Liver (tissue), 9 donors: ENCODE data around the gene MPP7. TPM values are rescaled to one million over a fixed set of nuclear protein-coding genes. Genes with fewer than 3 reads are reported as not detected.

Experiments
- DNase-seq: peaks from one replicate; pipeline ENCODE4 v3.0.0-alpha.2; 2017; ENCODE audit warnings: low spot score
- H3K27ac ChIP-seq, 2 donors: one replicate each; pipeline ENCODE4 v1.7.0; 2013; ENCODE audit warnings: inconsistent platforms in 2 of 2, low read length in 2 of 2, control low read depth in 1 of 2, low read depth in 1 of 2, mild to moderate bottlenecking in 1 of 2
- H3K27me3 ChIP-seq, 4 donors: one replicate each; pipeline versions ENCODE4 v1.6.1 to v1.7.0; 2013; ENCODE audit warnings: low read length in 3 of 4, inconsistent platforms in 1 of 4, mild to moderate bottlenecking in 1 of 4, moderate library complexity in 1 of 4; ENCODE audit not compliant: control insufficient read depth in 4 of 4, insufficient read depth in 4 of 4
- H3K36me3 ChIP-seq, 4 donors: one replicate each; pipeline versions ENCODE4 v1.6.1 to v1.7.0; 2013; ENCODE audit warnings: low read length in 3 of 4, mild to moderate bottlenecking in 3 of 4, low read depth in 1 of 4, moderate library complexity in 1 of 4; ENCODE audit not compliant: control insufficient read depth in 4 of 4, insufficient read depth in 3 of 4
- H3K4me1 ChIP-seq, 4 donors: one replicate each; pipeline versions ENCODE4 v1.6.1 to v1.7.0; 2013; ENCODE audit warnings: low read length in 3 of 4, mild to moderate bottlenecking in 3 of 4, moderate library complexity in 1 of 4; ENCODE audit not compliant: control insufficient read depth in 4 of 4, insufficient read depth in 4 of 4
- H3K4me3 ChIP-seq, 3 donors: one replicate each; pipeline versions ENCODE4 v1.6.1 to v1.7.0; 2013; ENCODE audit warnings: low read length in 3 of 3, control low read depth in 1 of 3, low read depth in 1 of 3, mild to moderate bottlenecking in 1 of 3
- H3K9ac ChIP-seq, 2 donors: one replicate each; pipeline ENCODE4 v1.7.0; 2013; ENCODE audit warnings: low read length in 2 of 2, mild to moderate bottlenecking in 2 of 2, moderate library complexity in 2 of 2, control low read depth in 1 of 2, low read depth in 1 of 2
- H3K9me3 ChIP-seq, 4 donors: one replicate each; pipeline versions ENCODE4 v1.6.1 to v1.7.0; 2013; ENCODE audit warnings: low read length in 3 of 4; ENCODE audit not compliant: control insufficient read depth in 4 of 4
- EGR1 ChIP-seq, 2 donors: IDR thresholded peaks; 2 replicates each; pipeline ENCODE4 v1.6.1; 2016 to 2018; ENCODE audit warnings: antibody characterized with exemption in 2 of 2, low read depth in 2 of 2
- FOXA1 ChIP-seq: IDR thresholded peaks from 2 replicates; pipeline ENCODE4 v1.6.1; 2016; ENCODE audit warnings: antibody characterized with exemption
- FOXA2 ChIP-seq: IDR thresholded peaks from 2 replicates; pipeline ENCODE4 v1.6.1; 2016; ENCODE audit warnings: antibody characterized with exemption
- GABPA ChIP-seq, 2 donors: IDR thresholded peaks in 1 of 2; conservative IDR thresholded peaks in 1 of 2; 2 replicates each; pipeline ENCODE4 v1.6.1; 2016; ENCODE audit warnings: antibody characterized with exemption in 2 of 2, mild to moderate bottlenecking in 1 of 2, moderate library complexity in 1 of 2
- HNF4A ChIP-seq, 2 donors: conservative IDR thresholded peaks; 2 replicates each; pipeline ENCODE4 v1.6.1; 2016; ENCODE audit warnings: antibody characterized with exemption in 2 of 2, mild to moderate bottlenecking in 2 of 2
- HNF4G ChIP-seq: IDR thresholded peaks from 2 replicates; pipeline ENCODE4 v1.6.1; 2016; ENCODE audit warnings: antibody characterized with exemption
- JUND ChIP-seq, 2 donors: IDR thresholded peaks; 2 replicates each; pipeline ENCODE4 v1.6.1; 2016; ENCODE audit warnings: antibody characterized with exemption in 2 of 2
- NR2F2 ChIP-seq: IDR thresholded peaks from 2 replicates; pipeline ENCODE4 v1.6.1; 2016; ENCODE audit warnings: antibody characterized with exemption
- RAD21 ChIP-seq, 2 donors: IDR thresholded peaks; 2 replicates each; pipeline ENCODE4 v1.6.1; 2016; ENCODE audit warnings: antibody characterized with exemption in 2 of 2, mild to moderate bottlenecking in 2 of 2
- RXRA ChIP-seq, 2 donors: IDR thresholded peaks; 2 replicates each; pipeline ENCODE4 v1.6.1; 2017 to 2018; ENCODE audit warnings: antibody characterized with exemption in 2 of 2, mild to moderate bottlenecking in 1 of 2
- SP1 ChIP-seq: IDR thresholded peaks from 2 replicates; pipeline ENCODE4 v1.6.1; 2018; ENCODE audit warnings: antibody characterized with exemption, mild to moderate bottlenecking
- TAF1 ChIP-seq: conservative IDR thresholded peaks from 2 replicates; pipeline ENCODE4 v1.6.1; 2016; ENCODE audit warnings: antibody characterized with exemption, mild to moderate bottlenecking
- YY1 ChIP-seq: IDR thresholded peaks from 2 replicates; pipeline ENCODE4 v1.6.1; 2016; ENCODE audit warnings: antibody characterized with exemption, mild to moderate bottlenecking
- WGBS: extraction: QIAGEN DNeasy Blood & Tissue Kit; methylation state at CpG from one replicate; pipeline ENCODE4 v1.1.7; 2013; 5-methylcytosine and 5-hydroxymethylcytosine counted together
- polyA plus RNA-seq, 2 donors: library from polyadenylated mRNA; stranded (reverse) in 1 of 2; unstranded in 1 of 2; fragments of 200-250 nt in 1 of 2; fragments of >200 nt in 1 of 2; fragmentation: Nextera tagmentation in 1 of 2; extraction: Ambion mirVana in 1 of 2; gene quantifications; one replicate each; pipeline versions ENCODE4 v1.2.1 to v1.2.3, GENCODE V29; 2013 to 2015
- total RNA-seq, 2 donors: library from RNA; depleted of rRNA; stranded (reverse); fragments of >200 nt; gene quantifications; one replicate each; pipeline ENCODE4 v1.2.3, GENCODE V29; 2014
- TF ChIP-seq, protein P1 (sequence below): IDR thresholded peaks from 2 replicates; pipeline ENCODE4 v1.6.1; 2016; ENCODE audit warnings: antibody characterized with exemption
- TF ChIP-seq, protein P2 (sequence below): IDR thresholded peaks from 2 replicates; pipeline ENCODE4 v1.6.1; 2016; ENCODE audit warnings: antibody characterized with exemption, mild to moderate bottlenecking
- TF ChIP-seq, protein P3 (sequence below): IDR thresholded peaks from 2 replicates; pipeline ENCODE4 v1.6.1; 2016; ENCODE audit warnings: antibody characterized with exemption
- TF ChIP-seq, protein P4 (sequence below): fragments of 150-350 bp; IDR thresholded peaks from 2 replicates; pipeline ENCODE4 v1.5.1; 2017; ENCODE audit warnings: improper control_type of control experiment, low read depth, low read length; ENCODE audit not compliant: missing input control
- TF ChIP-seq, protein P5 (sequence below): IDR thresholded peaks from 2 replicates; pipeline ENCODE4 v1.6.1; 2016; ENCODE audit warnings: antibody characterized with exemption
- donor health status: healthy.
- donor health status: healthy.
- donor health status: healthy.
- donor health status: healthy.
- donor health status: healthy.

Gene MPP7
- total and polyA plus RNA-seq, 4 donors = 0.69 to 3.8 (median 2.5) TPM

DNA sequence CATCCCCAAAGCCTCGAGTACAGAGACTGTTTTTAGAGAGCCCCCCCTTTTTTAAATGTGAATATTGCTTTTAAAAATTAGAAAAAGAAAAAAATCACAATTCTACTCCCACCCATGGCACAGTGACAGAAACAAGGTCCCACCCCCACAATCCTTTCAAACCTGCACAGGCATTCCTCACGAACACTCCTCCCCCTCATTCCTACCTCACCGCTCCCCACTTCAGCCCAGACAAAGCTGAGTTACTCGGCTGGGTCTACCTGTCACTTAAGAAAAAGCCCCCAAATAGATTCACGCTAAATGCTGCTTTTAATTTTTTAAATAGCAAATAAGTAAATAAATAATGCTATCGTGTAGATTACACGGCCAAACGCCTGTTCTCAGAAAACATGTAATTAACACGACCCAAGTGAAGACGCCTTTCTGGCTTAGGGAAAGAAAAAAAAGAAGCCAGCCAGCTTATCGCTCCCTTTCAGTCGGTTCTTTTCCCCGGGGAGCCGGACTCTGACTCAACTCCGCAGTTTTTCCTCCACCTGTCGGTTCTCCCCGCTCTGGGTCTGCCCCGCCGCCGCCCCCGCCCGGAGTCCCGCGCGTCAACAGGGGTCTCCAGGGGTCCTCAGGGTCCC, 739 bp downstream of the MPP7 start (continued):
- no peak for TF ChIP-seq SP1

DNA sequence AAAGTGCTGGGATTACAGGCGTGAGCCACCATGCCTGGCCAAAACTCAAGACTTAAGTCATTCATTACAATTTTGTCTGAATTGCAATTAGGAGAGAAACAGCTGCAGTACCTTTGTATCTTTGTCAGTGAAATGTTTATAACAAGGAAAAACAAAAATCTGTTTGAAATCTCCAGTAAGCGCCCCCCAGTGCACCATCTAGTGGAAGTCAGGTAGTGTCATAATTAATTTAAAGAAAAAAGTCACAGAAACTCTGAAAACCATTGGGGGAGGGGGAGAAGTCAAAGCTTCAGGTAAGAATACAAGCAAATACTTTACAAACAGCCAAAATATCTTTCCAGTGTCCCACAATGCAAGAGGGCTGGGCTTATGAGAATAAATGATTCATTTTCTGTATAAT, 2.8 kb downstream of the MPP7 start:
- no peak overlapping the region for H3K4me3 ChIP-seq
- H3K9me3 ChIP-seq = no peaks in the 10 kb centered on the region
- H3K27me3 ChIP-seq = no peaks in the 10 kb centered on the region
- H3K9ac ChIP-seq = no peak overlapping the region
- no peak for DNase-seq
- no peak overlapping the region for H3K27ac ChIP-seq
- TF ChIP-seq FOXA1 = no peak
- TF ChIP-seq, protein P1, sequence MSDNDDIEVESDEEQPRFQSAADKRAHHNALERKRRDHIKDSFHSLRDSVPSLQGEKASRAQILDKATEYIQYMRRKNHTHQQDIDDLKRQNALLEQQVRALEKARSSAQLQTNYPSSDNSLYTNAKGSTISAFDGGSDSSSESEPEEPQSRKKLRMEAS = no peak
- TF ChIP-seq EGR1 (IDR thresholded peaks at IDR 0.05; ENCODE audit: low read depth in 2 of 2) = no peak
- TF ChIP-seq HNF4A (conservative IDR thresholded peaks at IDR 0.05) = no peak
- TF ChIP-seq HNF4G = no peak
- TF ChIP-seq RAD21 (IDR thresholded peaks at IDR 0.05) = no peak
- no peak for TF ChIP-seq NR2F2
- TF ChIP-seq, protein P2, sequence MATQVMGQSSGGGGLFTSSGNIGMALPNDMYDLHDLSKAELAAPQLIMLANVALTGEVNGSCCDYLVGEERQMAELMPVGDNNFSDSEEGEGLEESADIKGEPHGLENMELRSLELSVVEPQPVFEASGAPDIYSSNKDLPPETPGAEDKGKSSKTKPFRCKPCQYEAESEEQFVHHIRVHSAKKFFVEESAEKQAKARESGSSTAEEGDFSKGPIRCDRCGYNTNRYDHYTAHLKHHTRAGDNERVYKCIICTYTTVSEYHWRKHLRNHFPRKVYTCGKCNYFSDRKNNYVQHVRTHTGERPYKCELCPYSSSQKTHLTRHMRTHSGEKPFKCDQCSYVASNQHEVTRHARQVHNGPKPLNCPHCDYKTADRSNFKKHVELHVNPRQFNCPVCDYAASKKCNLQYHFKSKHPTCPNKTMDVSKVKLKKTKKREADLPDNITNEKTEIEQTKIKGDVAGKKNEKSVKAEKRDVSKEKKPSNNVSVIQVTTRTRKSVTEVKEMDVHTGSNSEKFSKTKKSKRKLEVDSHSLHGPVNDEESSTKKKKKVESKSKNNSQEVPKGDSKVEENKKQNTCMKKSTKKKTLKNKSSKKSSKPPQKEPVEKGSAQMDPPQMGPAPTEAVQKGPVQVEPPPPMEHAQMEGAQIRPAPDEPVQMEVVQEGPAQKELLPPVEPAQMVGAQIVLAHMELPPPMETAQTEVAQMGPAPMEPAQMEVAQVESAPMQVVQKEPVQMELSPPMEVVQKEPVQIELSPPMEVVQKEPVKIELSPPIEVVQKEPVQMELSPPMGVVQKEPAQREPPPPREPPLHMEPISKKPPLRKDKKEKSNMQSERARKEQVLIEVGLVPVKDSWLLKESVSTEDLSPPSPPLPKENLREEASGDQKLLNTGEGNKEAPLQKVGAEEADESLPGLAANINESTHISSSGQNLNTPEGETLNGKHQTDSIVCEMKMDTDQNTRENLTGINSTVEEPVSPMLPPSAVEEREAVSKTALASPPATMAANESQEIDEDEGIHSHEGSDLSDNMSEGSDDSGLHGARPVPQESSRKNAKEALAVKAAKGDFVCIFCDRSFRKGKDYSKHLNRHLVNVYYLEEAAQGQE = no peak
- TF ChIP-seq, protein P3, sequence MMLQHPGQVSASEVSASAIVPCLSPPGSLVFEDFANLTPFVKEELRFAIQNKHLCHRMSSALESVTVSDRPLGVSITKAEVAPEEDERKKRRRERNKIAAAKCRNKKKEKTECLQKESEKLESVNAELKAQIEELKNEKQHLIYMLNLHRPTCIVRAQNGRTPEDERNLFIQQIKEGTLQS = no peak
- no peak for TF ChIP-seq RXRA (IDR thresholded peaks at IDR 0.05)
- no peak for TF ChIP-seq GABPA (IDR thresholded peaks at IDR 0.05 in 1 of 2, conservative IDR thresholded peaks at IDR 0.05 in 1 of 2)
- H3K4me1 ChIP-seq = peaks cover 0 to 22% (median 8%) of the 10 kb centered on the region in 4 donors
- H3K36me3 ChIP-seq = no peaks in the 10 kb centered on the region
- WGBS = 89% methylated on average over 2 of the region's 2 CpGs

DNA sequence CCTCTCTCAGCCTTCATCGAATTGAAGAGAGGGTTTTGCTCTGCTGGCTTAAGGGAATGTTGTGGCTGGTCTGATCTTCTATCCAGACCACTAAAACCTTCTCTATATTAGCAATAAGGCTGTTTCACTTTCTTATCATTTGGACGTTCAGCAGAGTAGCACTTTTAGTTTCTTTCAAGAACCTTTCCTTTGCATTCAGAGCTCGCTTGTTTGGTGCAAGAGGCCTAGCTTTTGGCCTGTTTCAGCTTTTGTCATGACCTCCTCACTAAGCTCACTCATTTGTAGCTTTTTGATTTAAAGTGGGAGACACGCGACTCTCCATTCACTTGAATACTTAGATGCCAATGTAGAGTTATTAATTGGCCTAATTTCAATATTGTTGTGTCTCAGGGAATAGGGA, 3.9 kb downstream of the MPP7 start:
- H3K27me3 ChIP-seq = no peaks in the 10 kb centered on the region
- no peak overlapping the region for H3K4me3 ChIP-seq
- no peaks in the 10 kb centered on the region for H3K9me3 ChIP-seq
- H3K4me1 ChIP-seq = peaks cover 0 to 20% (median 8%) of the 10 kb centered on the region in 4 donors
- H3K36me3 ChIP-seq = no peaks in the 10 kb centered on the region
- H3K27ac ChIP-seq = no peak overlapping the region
- no peak overlapping the region for H3K9ac ChIP-seq
- no peak for DNase-seq
- 81% methylated on average over 5 of the region's 5 CpGs for WGBS
- TF ChIP-seq GABPA (IDR thresholded peaks at IDR 0.05 in 1 of 2, conservative IDR thresholded peaks at IDR 0.05 in 1 of 2) (no peak), JUND (IDR thresholded peaks at IDR 0.05) (no peak), NR2F2 (no peak), HNF4A (conservative IDR thresholded peaks at IDR 0.05) (no peak), SP1 (no peak), TAF1 (no peak), RXRA (IDR thresholded peaks at IDR 0.05) (no peak), FOXA1 (no peak), HNF4G (no peak), EGR1 (IDR thresholded peaks at IDR 0.05; ENCODE audit: low read depth in 2 of 2) (no peak), FOXA2 (no peak), RAD21 (IDR thresholded peaks at IDR 0.05) (no peak), YY1 (no peak)
- TF ChIP-seq, protein P3 = no peak
- TF ChIP-seq, protein P4, sequence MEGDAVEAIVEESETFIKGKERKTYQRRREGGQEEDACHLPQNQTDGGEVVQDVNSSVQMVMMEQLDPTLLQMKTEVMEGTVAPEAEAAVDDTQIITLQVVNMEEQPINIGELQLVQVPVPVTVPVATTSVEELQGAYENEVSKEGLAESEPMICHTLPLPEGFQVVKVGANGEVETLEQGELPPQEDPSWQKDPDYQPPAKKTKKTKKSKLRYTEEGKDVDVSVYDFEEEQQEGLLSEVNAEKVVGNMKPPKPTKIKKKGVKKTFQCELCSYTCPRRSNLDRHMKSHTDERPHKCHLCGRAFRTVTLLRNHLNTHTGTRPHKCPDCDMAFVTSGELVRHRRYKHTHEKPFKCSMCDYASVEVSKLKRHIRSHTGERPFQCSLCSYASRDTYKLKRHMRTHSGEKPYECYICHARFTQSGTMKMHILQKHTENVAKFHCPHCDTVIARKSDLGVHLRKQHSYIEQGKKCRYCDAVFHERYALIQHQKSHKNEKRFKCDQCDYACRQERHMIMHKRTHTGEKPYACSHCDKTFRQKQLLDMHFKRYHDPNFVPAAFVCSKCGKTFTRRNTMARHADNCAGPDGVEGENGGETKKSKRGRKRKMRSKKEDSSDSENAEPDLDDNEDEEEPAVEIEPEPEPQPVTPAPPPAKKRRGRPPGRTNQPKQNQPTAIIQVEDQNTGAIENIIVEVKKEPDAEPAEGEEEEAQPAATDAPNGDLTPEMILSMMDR = no peak
- TF ChIP-seq, protein P5, sequence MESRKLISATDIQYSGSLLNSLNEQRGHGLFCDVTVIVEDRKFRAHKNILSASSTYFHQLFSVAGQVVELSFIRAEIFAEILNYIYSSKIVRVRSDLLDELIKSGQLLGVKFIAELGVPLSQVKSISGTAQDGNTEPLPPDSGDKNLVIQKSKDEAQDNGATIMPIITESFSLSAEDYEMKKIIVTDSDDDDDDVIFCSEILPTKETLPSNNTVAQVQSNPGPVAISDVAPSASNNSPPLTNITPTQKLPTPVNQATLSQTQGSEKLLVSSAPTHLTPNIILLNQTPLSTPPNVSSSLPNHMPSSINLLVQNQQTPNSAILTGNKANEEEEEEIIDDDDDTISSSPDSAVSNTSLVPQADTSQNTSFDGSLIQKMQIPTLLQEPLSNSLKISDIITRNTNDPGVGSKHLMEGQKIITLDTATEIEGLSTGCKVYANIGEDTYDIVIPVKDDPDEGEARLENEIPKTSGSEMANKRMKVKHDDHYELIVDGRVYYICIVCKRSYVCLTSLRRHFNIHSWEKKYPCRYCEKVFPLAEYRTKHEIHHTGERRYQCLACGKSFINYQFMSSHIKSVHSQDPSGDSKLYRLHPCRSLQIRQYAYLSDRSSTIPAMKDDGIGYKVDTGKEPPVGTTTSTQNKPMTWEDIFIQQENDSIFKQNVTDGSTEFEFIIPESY = no peak
- TF ChIP-seq, protein P1 = no peak
